Stomach (tissue), 9 donors: ENCODE results near the gene ATXN1. TPM values are rescaled to one million over a fixed set of nuclear protein-coding genes. Genes with fewer than 3 reads are reported as not detected.

Source experiments
- DNase-seq, 2 donors: peaks; one replicate each; pipeline versions ENCODE4 v3.0.0 to v3.0.0-alpha.2; 2013 to 2019
- H3K27ac ChIP-seq, 5 donors: fragments of 200-600 bp in 4 of 5; sonication (generic) in 4 of 5; one replicate each; pipeline ENCODE4 v1.5.1; 2013 to 2019; ENCODE audit warnings: mild to moderate bottlenecking in 1 of 5, moderate library complexity in 1 of 5
- H3K27me3 ChIP-seq, 3 donors: fragments of 200-600 bp; sonication (generic); one replicate each; pipeline ENCODE4 v1.5.1; 2017 to 2019; ENCODE audit warnings: mixed run types in 1 of 3
- H3K36me3 ChIP-seq, 4 donors: fragments of 200-600 bp; sonication (generic); 1 replicate in 3 of 4; 2 replicates in 1 of 4; pipeline ENCODE4 v1.5.1; 2016 to 2019
- H3K4me1 ChIP-seq, 4 donors: fragments of 200-600 bp; sonication (generic); one replicate each; pipeline ENCODE4 v1.5.1; 2016 to 2019
- H3K4me3 ChIP-seq, 4 donors: fragments of 200-600 bp; sonication (generic) in 3 of 4; one replicate each; pipeline ENCODE4 v1.5.1; 2016 to 2019; ENCODE audit warnings: mild to moderate bottlenecking in 1 of 4
- H3K9me3 ChIP-seq, 4 donors: fragments of 200-600 bp; sonication (generic); one replicate each; pipeline ENCODE4 v1.5.1; 2016 to 2019
- CTCF ChIP-seq, 7 experiments: fragments of 450-650 bp in 4 of 7; fragments of 200-600 bp in 3 of 7; sonication (generic) in 3 of 7; IDR thresholded peaks; one replicate each; pipeline ENCODE4 v1.5.1; 2016 to 2019; ENCODE audit warnings: antibody characterized with exemption in 7 of 7, control low read depth in 2 of 7, mild to moderate bottlenecking in 1 of 7
- EP300 ChIP-seq: sonication (generic); formaldehyde crosslinking; IDR thresholded peaks from one replicate; pipeline ENCODE4 v1.6.1; 2017; ENCODE audit warnings: antibody characterized with exemption
- POLR2A ChIP-seq, 4 donors: fragments of 450-650 bp; IDR thresholded peaks; one replicate each; pipeline ENCODE4 v1.6.1; 2016; ENCODE audit warnings: antibody characterized with exemption in 4 of 4, control low read depth in 2 of 4, mild to moderate bottlenecking in 1 of 4, moderate library complexity in 1 of 4
- POLR2AphosphoS5 ChIP-seq, 3 donors: sonication (generic); formaldehyde crosslinking; IDR thresholded peaks; one replicate each; pipeline ENCODE4 v1.6.1; 2016; ENCODE audit warnings: antibody characterized with exemption in 3 of 3
- WGBS, 5 donors: extraction: QIAGEN DNeasy Blood & Tissue Kit in 3 of 5; methylation state at CpG; one replicate each; pipeline versions ENCODE4 v1.1.5 to v1.1.7; 2013 to 2018; 5-methylcytosine and 5-hydroxymethylcytosine counted together
- intact Hi-C: fragments of 100-400 bp; cut with DNase I; formaldehyde crosslinking; loops from one replicate; pipeline ENCODE4 v1.15.1; 2023; ENCODE audit warnings: low total_unique reads
- polyA plus RNA-seq, 3 donors: library from polyadenylated mRNA; stranded (reverse); fragments of 200-250 nt; gene quantifications; one replicate each; pipeline ENCODE4 v1.2.3, GENCODE V29; 2013
- total RNA-seq, 5 donors: library from RNA; depleted of rRNA; stranded (reverse); fragments of >200 nt; gene quantifications; one replicate each; pipeline versions ENCODE4 v1.1.0 to v1.2.3, GENCODE V29; 2014 to 2016
- donor health status: healthy with polysubstance abuse.
- donor health status: Bipolar disorder and iron deficiency.
- donor health status: healthy.

The ATXN1 gene
- total and polyA plus RNA-seq, 8 donors, result 5.2 to 106 (median 39.0) TPM

- 87 to 93% (median 91%) methylated on average over 15 of the region's 15 CpGs for WGBS, 5 donors
- Histone ChIP-seq H3K9me3 (no peaks in the 10 kb centered on the region), H3K4me1 (no peaks in the 10 kb centered on the region), H3K27me3 (no peaks in the 10 kb centered on the region), H3K27ac (no peak overlapping the region), H3K36me3 (peaks cover 5 to 42% (median 17%) of the 10 kb centered on the region in 4 donors), H3K4me3 (no peak overlapping the region)
- intact Hi-C loops, result no loop called here
- no peak for TF ChIP-seq POLR2AphosphoS5 (IDR thresholded peaks at IDR 0.05)
- DNase-seq, result no peak
These were observed 466.2 kb downstream of the ATXN1 start for GRCh38 chr6:16295060-16295459.

- DNase-seq, result no peak
- no peak overlapping the region for H3K27ac ChIP-seq
- peaks cover 5 to 42% (median 14%) of the 10 kb centered on the region in 4 donors for H3K36me3 ChIP-seq
- 88 to 93% (median 91%) methylated on average over 10 of the region's 10 CpGs for WGBS, 5 donors
- H3K4me1 ChIP-seq, result no peaks in the 10 kb centered on the region
- no peak for TF ChIP-seq CTCF (IDR thresholded peaks at IDR 0.05)
- TF ChIP-seq POLR2A (IDR thresholded peaks at IDR 0.05), result no peak
- no peak for TF ChIP-seq POLR2AphosphoS5 (IDR thresholded peaks at IDR 0.05)
- intact Hi-C loops, result no loop called here
- no peaks in the 10 kb centered on the region for H3K27me3 ChIP-seq
- H3K4me3 ChIP-seq, result no peak overlapping the region
- no peaks in the 10 kb centered on the region for H3K9me3 ChIP-seq
These were observed 466.9 kb downstream of the ATXN1 start for GRCh38 chr6:16294371-16294770.

- no peak for DNase-seq
- no peaks in the 10 kb centered on the region for H3K4me1 ChIP-seq
- H3K9me3 ChIP-seq, result no peaks in the 10 kb centered on the region
- no peak for TF ChIP-seq CTCF (IDR thresholded peaks at IDR 0.05)
- no peak for TF ChIP-seq POLR2AphosphoS5 (IDR thresholded peaks at IDR 0.05)
- TF ChIP-seq EP300, result no peak
- no peak for TF ChIP-seq POLR2A (IDR thresholded peaks at IDR 0.05)
- peaks cover 5 to 31% (median 12%) of the 10 kb centered on the region in 4 donors for H3K36me3 ChIP-seq
- H3K27me3 ChIP-seq, result no peaks in the 10 kb centered on the region
- WGBS, 5 donors, result 77 to 87% (median 82%) methylated on average over 8 of the region's 8 CpGs
- intact Hi-C loops, result no loop called here
- H3K27ac ChIP-seq, result no peak overlapping the region
- H3K4me3 ChIP-seq, result no peak overlapping the region
These were observed 468.3 kb downstream of the ATXN1 start for GRCh38 chr6:16292942-16293341.

GRCh38 chr6:16292432-16292831 lies 468.8 kb downstream of the ATXN1 start:
- WGBS, 5 donors, result 73 to 88% (median 82%) methylated on average over 5 of the region's 5 CpGs
- intact Hi-C loops, result no loop called here
- Histone ChIP-seq H3K27ac (no peak overlapping the region), H3K9me3 (no peaks in the 10 kb centered on the region), H3K4me3 (no peak overlapping the region), H3K27me3 (no peaks in the 10 kb centered on the region), H3K36me3 (peaks cover 1 to 26% (median 10%) of the 10 kb centered on the region in 4 donors), H3K4me1 (no peaks in the 10 kb centered on the region)
- TF ChIP-seq CTCF (IDR thresholded peaks at IDR 0.05), result no peak
- TF ChIP-seq POLR2AphosphoS5 (IDR thresholded peaks at IDR 0.05), result no peak
- no peak for TF ChIP-seq EP300
- TF ChIP-seq POLR2A (IDR thresholded peaks at IDR 0.05), result no peak
- DNase-seq, result no peak

GRCh38 chr6:16291739-16292138 lies 469.5 kb downstream of the ATXN1 start:
- no peak overlapping the region for H3K4me3 ChIP-seq
- no peaks in the 10 kb centered on the region for H3K9me3 ChIP-seq
- peaks cover 0 to 25% (median 9%) of the 10 kb centered on the region in 4 donors for H3K36me3 ChIP-seq
- no peaks in the 10 kb centered on the region for H3K27me3 ChIP-seq
- no peaks in the 10 kb centered on the region for H3K4me1 ChIP-seq
- WGBS, 5 donors, result 77 to 92% (median 85%) methylated on average over 6 of the region's 6 CpGs
- no peak overlapping the region for H3K27ac ChIP-seq
- intact Hi-C loops, result no loop called here
- no peak for TF ChIP-seq CTCF (IDR thresholded peaks at IDR 0.05)
- DNase-seq, result no peak
